Measurements from ENCODE around the gene SHQ1. TPM values are rescaled to one million over a fixed set of nuclear protein-coding genes. Genes with fewer than 3 reads are reported as not detected.
A peak's percentile ranks its signal among the peaks of the same experiment; 100 is the strongest.

Gene SHQ1
- total and polyA plus RNA-seq, 2 experiments from 2014 or later = 18.3 to 28.7 TPM

GRCh38 chr3:72797773-72798543, 50.3 kb downstream of the SHQ1 start:
- no peak overlapping the region for H2AFZ ChIP-seq
- H3K4me1 ChIP-seq (ENCODE audit: insufficient read depth) = peaks cover 20% of the 10 kb centered on the region
- H3K9me2 ChIP-seq (ENCODE audit: insufficient read depth) = no peaks in the 10 kb centered on the region
- peak overlapping the region; percentile 36; the same call in 1 of the 2 replicates for H3K4me2 ChIP-seq
- peaks cover 6% of the 10 kb centered on the region for H3K27me3 Mint-ChIP-seq (ENCODE audit: insufficient read depth, low read depth, poor library complexity)
- no peak for TF ChIP-seq EZH2phosphoT487 (IDR thresholded peaks at IDR 0.05; ENCODE audit: unreplicated experiment)
- TF ChIP-seq ETS1 (IDR thresholded peaks at IDR 0.05) = no peak
- no peak for TF ChIP-seq JUNB (IDR thresholded peaks at IDR 0.05; ENCODE audit: unreplicated experiment)
- TF ChIP-seq NANOG (IDR thresholded peaks at IDR 0.05; ENCODE audit: borderline replicate concordance) = no peak
- TF ChIP-seq ZNF331 (CRISPR knock-in tag; IDR thresholded peaks at IDR 0.05; ENCODE audit: low read depth) = no peak
- no peak for TF ChIP-seq EZH2 (IDR thresholded peaks at IDR 0.05; ENCODE audit: low read depth, unreplicated experiment)
- TF ChIP-seq REST (IDR thresholded peaks at IDR 0.05; ENCODE audit: unreplicated experiment) = no peak
- no peak for TF ChIP-seq CREB1 (CRISPR knock-in tag; IDR thresholded peaks at IDR 0.05; ENCODE audit: low read depth)
- no peak for TF ChIP-seq POLR2AphosphoS5 (IDR thresholded peaks at IDR 0.05; ENCODE audit: low read depth)
- TF ChIP-seq, protein P1, sequence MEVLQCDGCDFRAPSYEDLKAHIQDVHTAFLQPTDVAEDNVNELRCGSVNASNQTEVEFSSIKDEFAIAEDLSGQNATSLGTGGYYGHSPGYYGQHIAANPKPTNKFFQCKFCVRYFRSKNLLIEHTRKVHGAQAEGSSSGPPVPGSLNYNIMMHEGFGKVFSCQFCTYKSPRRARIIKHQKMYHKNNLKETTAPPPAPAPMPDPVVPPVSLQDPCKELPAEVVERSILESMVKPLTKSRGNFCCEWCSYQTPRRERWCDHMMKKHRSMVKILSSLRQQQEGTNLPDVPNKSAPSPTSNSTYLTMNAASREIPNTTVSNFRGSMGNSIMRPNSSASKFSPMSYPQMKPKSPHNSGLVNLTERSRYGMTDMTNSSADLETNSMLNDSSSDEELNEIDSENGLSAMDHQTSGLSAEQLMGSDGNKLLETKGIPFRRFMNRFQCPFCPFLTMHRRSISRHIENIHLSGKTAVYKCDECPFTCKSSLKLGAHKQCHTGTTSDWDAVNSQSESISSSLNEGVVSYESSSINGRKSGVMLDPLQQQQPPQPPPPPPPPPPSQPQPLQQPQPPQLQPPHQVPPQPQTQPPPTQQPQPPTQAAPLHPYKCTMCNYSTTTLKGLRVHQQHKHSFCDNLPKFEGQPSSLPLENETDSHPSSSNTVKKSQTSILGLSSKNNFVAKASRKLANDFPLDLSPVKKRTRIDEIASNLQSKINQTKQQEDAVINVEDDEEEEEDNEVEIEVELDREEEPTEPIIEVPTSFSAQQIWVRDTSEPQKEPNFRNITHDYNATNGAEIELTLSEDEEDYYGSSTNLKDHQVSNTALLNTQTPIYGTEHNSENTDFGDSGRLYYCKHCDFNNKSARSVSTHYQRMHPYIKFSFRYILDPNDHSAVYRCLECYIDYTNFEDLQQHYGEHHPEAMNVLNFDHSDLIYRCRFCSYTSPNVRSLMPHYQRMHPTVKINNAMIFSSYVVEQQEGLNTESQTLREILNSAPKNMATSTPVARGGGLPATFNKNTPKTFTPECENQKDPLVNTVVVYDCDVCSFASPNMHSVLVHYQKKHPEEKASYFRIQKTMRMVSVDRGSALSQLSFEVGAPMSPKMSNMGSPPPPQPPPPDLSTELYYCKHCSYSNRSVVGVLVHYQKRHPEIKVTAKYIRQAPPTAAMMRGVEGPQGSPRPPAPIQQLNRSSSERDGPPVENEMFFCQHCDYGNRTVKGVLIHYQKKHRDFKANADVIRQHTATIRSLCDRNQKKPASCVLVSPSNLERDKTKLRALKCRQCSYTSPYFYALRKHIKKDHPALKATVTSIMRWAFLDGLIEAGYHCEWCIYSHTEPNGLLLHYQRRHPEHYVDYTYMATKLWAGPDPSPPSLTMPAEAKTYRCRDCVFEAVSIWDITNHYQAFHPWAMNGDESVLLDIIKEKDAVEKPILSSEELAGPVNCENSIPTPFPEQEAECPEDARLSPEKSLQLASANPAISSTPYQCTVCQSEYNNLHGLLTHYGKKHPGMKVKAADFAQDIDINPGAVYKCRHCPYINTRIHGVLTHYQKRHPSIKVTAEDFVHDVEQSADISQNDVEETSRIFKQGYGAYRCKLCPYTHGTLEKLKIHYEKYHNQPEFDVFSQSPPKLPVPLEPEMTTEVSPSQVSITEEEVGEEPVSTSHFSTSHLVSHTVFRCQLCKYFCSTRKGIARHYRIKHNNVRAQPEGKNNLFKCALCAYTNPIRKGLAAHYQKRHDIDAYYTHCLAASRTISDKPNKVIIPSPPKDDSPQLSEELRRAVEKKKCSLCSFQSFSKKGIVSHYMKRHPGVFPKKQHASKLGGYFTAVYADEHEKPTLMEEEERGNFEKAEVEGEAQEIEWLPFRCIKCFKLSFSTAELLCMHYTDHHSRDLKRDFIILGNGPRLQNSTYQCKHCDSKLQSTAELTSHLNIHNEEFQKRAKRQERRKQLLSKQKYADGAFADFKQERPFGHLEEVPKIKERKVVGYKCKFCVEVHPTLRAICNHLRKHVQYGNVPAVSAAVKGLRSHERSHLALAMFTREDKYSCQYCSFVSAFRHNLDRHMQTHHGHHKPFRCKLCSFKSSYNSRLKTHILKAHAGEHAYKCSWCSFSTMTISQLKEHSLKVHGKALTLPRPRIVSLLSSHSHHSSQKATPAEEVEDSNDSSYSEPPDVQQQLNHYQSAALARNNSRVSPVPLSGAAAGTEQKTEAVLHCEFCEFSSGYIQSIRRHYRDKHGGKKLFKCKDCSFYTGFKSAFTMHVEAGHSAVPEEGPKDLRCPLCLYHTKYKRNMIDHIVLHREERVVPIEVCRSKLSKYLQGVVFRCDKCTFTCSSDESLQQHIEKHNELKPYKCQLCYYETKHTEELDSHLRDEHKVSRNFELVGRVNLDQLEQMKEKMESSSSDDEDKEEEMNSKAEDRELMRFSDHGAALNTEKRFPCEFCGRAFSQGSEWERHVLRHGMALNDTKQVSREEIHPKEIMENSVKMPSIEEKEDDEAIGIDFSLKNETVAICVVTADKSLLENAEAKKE (CRISPR knock-in tag; IDR thresholded peaks at IDR 0.05) = no peak
- no peak for TF ChIP-seq ZNF114 (CRISPR knock-in tag; IDR thresholded peaks at IDR 0.05)
- TF ChIP-seq, protein P2, sequence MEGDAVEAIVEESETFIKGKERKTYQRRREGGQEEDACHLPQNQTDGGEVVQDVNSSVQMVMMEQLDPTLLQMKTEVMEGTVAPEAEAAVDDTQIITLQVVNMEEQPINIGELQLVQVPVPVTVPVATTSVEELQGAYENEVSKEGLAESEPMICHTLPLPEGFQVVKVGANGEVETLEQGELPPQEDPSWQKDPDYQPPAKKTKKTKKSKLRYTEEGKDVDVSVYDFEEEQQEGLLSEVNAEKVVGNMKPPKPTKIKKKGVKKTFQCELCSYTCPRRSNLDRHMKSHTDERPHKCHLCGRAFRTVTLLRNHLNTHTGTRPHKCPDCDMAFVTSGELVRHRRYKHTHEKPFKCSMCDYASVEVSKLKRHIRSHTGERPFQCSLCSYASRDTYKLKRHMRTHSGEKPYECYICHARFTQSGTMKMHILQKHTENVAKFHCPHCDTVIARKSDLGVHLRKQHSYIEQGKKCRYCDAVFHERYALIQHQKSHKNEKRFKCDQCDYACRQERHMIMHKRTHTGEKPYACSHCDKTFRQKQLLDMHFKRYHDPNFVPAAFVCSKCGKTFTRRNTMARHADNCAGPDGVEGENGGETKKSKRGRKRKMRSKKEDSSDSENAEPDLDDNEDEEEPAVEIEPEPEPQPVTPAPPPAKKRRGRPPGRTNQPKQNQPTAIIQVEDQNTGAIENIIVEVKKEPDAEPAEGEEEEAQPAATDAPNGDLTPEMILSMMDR (conservative IDR thresholded peaks at IDR 0.05; ENCODE audit: low read depth in 2 of 2) = no peak
- no peak overlapping the region for H3K4me3 Mint-ChIP-seq
- ATAC-seq = peak; percentile 55; the same call in 2 of the 3 replicates
- H3K79me2 ChIP-seq (replicated peaks; ENCODE audit: insufficient read depth) = no peaks in the 10 kb centered on the region
- H3K27ac Mint-ChIP-seq = peak overlapping the region; percentile 61
- H3K36me3 ChIP-seq (ENCODE audit: insufficient read depth) = no peaks in the 10 kb centered on the region
- peak; percentile 45 for DNase-seq (ENCODE audit: low spot score)
- 0 out of 3 replicates have a peak, but pooled peaks cover 4% of the 10 kb centered on the region for H3K36me3 Mint-ChIP-seq (ENCODE audit: low read depth)
- H3K9me3 Mint-ChIP-seq = no peaks in the 10 kb centered on the region
- no peak overlapping the region for H3K27ac ChIP-seq (ENCODE audit: low read depth)
- H3K4me3 ChIP-seq = no peak overlapping the region
- no peaks in the 10 kb centered on the region for H3K27me3 ChIP-seq (ENCODE audit: insufficient read depth)
- H4K20me1 ChIP-seq (replicated peaks; ENCODE audit: insufficient read depth) = no peaks in the 10 kb centered on the region
- peaks cover 26% of the 10 kb centered on the region for H3K4me1 Mint-ChIP-seq
- H3F3A ChIP-seq (replicated peaks; ENCODE audit: low read depth) = no peaks in the 10 kb centered on the region
